GM12878 (cell line): ENCODE measurements around the gene OR8A1. TPM values are rescaled to one million over a fixed set of nuclear protein-coding genes. Genes with fewer than 3 reads are reported as not detected.

ENCODE experiments used
- ATAC-seq: fragments of 200-7000 bp; cut with Tn5 transposase; 3 replicates; pipeline ENCODE4 v1.9.1; 2020; ENCODE audit warnings: mild to moderate bottlenecking, moderate library complexity
- BruUV-seq: library from RNA; stranded (reverse); fragments of 400-500 nt; replicated peaks from 2 replicates; lab custom pipeline; 2021; lab: Mats Ljungman, UMichigan
- CTCF ChIA-PET: fragments of 300-600 bp; sonication (Branson Sonifier 250); formaldehyde crosslinking; extraction: SDS; loops from one replicate; lab custom pipeline; 2021; ENCODE audit warnings: inconsistent platforms; lab: Yijun Ruan, JAX
- POLR2A ChIA-PET: fragments of 350-600 bp; formaldehyde crosslinking; extraction: SDS; loops from one replicate; lab custom pipeline; 2021; ENCODE audit warnings: inconsistent platforms; lab: Charles Lee
- RAD21 ChIA-PET: fragments of 300-600 bp; sonication (Branson Sonifier 250); formaldehyde crosslinking; loops from one replicate; lab custom pipeline; 2023; ENCODE audit warnings: antibody characterized with exemption; ENCODE audit not compliant: unreplicated experiment; lab: Charles Lee
- SMC1A ChIA-PET: fragments of 300-600 bp; sonication (Branson Sonifier 250); formaldehyde crosslinking; loops from one replicate; lab custom pipeline; 2023; ENCODE audit not compliant: unreplicated experiment, uncharacterized antibody; lab: Charles Lee
- DNase-seq: peaks from one replicate; pipeline ENCODE4 v3.0.0-alpha.2; 2011; ENCODE audit warnings: low read depth, low spot score
- FAIRE-seq: peaks from 3 replicates; lab custom pipeline; 2011; peaks lifted over from hg19 to GRCh38; lab: Jason Lieb, UNC
- H2AFZ ChIP-seq: 2 replicates; pipeline ENCODE4 v1.6.0; 2011; ENCODE audit warnings: low read depth, low read length, control low read depth; ENCODE audit not compliant: control insufficient read depth
- H3K27ac ChIP-seq: 2 replicates; pipeline ENCODE4 v1.5.1; 2011; ENCODE audit warnings: control low read depth; ENCODE audit not compliant: control insufficient read depth, insufficient read depth
- H3K27me3 ChIP-seq, 2 experiments: replicated peaks in 1 of 2; 2 replicates each; pipeline versions ENCODE4 v1.6.0 to v1.6.1; 2011; ENCODE audit warnings: low read length in 1 of 2; ENCODE audit not compliant: control insufficient read depth in 2 of 2, insufficient read depth in 2 of 2
- H3K36me3 ChIP-seq, 2 experiments: 2 replicates each; pipeline ENCODE4 v1.5.1; 2011; ENCODE audit warnings: low read length in 1 of 2; ENCODE audit not compliant: control insufficient read depth in 2 of 2, insufficient read depth in 2 of 2
- H3K4me1 ChIP-seq: 2 replicates; pipeline ENCODE4 v1.6.1; 2011; ENCODE audit warnings: mild to moderate bottlenecking, low read length, moderate library complexity, mixed read lengths; ENCODE audit not compliant: control insufficient read depth, insufficient read depth
- H3K4me2 ChIP-seq: 2 replicates; pipeline ENCODE4 v1.6.0; 2011; ENCODE audit warnings: control low read depth; ENCODE audit not compliant: control insufficient read depth, insufficient read depth
- H3K4me3 ChIP-seq: fragments of 200-600 bp; sonication (generic); 2 replicates; pipeline ENCODE4 v1.5.1; 2016
- H3K79me2 ChIP-seq: 2 replicates; pipeline ENCODE4 v1.6.0; 2011; ENCODE audit warnings: low read length; ENCODE audit not compliant: control insufficient read depth, insufficient read depth
- H3K9ac ChIP-seq: 2 replicates; pipeline ENCODE4 v1.8.0; 2011; ENCODE audit warnings: low read length, control low read depth, mixed read lengths; ENCODE audit not compliant: control insufficient read depth, insufficient read depth
- H3K9me3 ChIP-seq: replicated peaks from 3 replicates; pipeline ENCODE4 v1.5.1; 2011; ENCODE audit warnings: mild to moderate bottlenecking, low read length; ENCODE audit not compliant: control insufficient read depth, insufficient read depth
- H4K20me1 ChIP-seq: 2 replicates; pipeline ENCODE4 v1.6.0; 2011; ENCODE audit not compliant: control insufficient read depth, insufficient read depth
- BHLHE40 ChIP-seq, 2 experiments: fragments of 450-650 bp in 1 of 2; IDR thresholded peaks; 2 replicates each; pipeline ENCODE4 v1.6.1; 2011 to 2017; ENCODE audit warnings: low read depth in 2 of 2, borderline replicate concordance in 1 of 2, improper control_type of control experiment in 1 of 2, low read length in 1 of 2, mild to moderate bottlenecking in 1 of 2
- CEBPB ChIP-seq, 2 experiments: fragments of 150-350 bp in 1 of 2; IDR thresholded peaks; 2 replicates each; pipeline ENCODE4 v1.6.1; 2012 to 2014; ENCODE audit warnings: low read depth in 2 of 2, low read length in 2 of 2, borderline replicate concordance in 1 of 2, inconsistent platforms in 1 of 2
- IRF5 ChIP-seq: fragments of 450-650 bp; IDR thresholded peaks from 2 replicates; pipeline ENCODE4 v1.6.1; 2017; ENCODE audit warnings: borderline replicate concordance
- NFYB ChIP-seq: IDR thresholded peaks from 2 replicates; pipeline ENCODE4 v1.6.1; 2011; ENCODE audit warnings: low read depth, mild to moderate bottlenecking, low read length, improper control_type of control experiment, moderate library complexity; ENCODE audit not compliant: insufficient read depth
- RB1 ChIP-seq: fragments of 450-650 bp; formaldehyde crosslinking; IDR thresholded peaks from 2 replicates; pipeline ENCODE4 v1.6.1; 2017; ENCODE audit warnings: mild to moderate bottlenecking, borderline replicate concordance
- RUNX3 ChIP-seq: IDR thresholded peaks from 2 replicates; pipeline ENCODE4 v1.6.1; 2012; ENCODE audit warnings: low read length, inconsistent platforms
- TCF7 ChIP-seq: IDR thresholded peaks from 2 replicates; pipeline ENCODE4 v1.6.1; 2014; ENCODE audit warnings: antibody characterized with exemption, borderline replicate concordance
- YBX1 ChIP-seq: fragments of 450-650 bp; IDR thresholded peaks from 2 replicates; pipeline ENCODE4 v1.6.1; 2016; ENCODE audit warnings: antibody characterized with exemption
- ZNF274 ChIP-seq: IDR thresholded peaks from one replicate; pipeline ENCODE4 v1.8.0; 2011; ENCODE audit not compliant: insufficient read length, insufficient read depth
- ZSCAN29 ChIP-seq: fragments of 450-650 bp; IDR thresholded peaks from 2 replicates; pipeline ENCODE4 v1.6.1; 2017; ENCODE audit warnings: mild to moderate bottlenecking, moderate library complexity
- WGBS: methylation state at CpG from one replicate; pipeline ENCODE4 v1.1.6; 2016; ENCODE audit warnings: low lambda C conversion rate; ENCODE audit not compliant: insufficient replicate concordance, insufficient coverage; ENCODE audit errors: missing lambda C conversion rate; 5-methylcytosine and 5-hydroxymethylcytosine counted together
- in situ Hi-C: fragments of 300-500 bp; cut with MboI; formaldehyde crosslinking; loops from 9 replicates; pipeline ENCODE4 v1.14.3; 2018; ENCODE audit warnings: mixed read lengths
- intact Hi-C: fragments of 100-400 bp; cut with micrococcal nuclease; formaldehyde crosslinking; loops from one replicate; pipeline ENCODE4 v1.14.2; 2022; ENCODE audit not compliant: unreplicated experiment
- polyA plus RNA-seq, 11 experiments: library from polyadenylated mRNA; depleted of rRNA in 4 of 11; unstranded in 6 of 11; stranded (reverse) in 5 of 11; fragments of >200 nt; fragmentation: Nextera tagmentation in 4 of 11; fragmentation: Illumina TruSeq in 1 of 11; extraction: Ambion mirVana in 4 of 11; extraction: Trizol in 1 of 11; gene quantifications; 1 replicate in 1 of 11; 2 replicates in 10 of 11; pipeline versions ENCODE4 v1.2.1 to v1.2.3, GENCODE V29; 2011 to 2016; ENCODE audit warnings: inconsistent platforms in 2 of 11, missing spikeins in 2 of 11, low read depth in 1 of 11
- total RNA-seq, 4 experiments: library from RNA; depleted of rRNA in 3 of 4; stranded (reverse); fragments of >200 nt in 3 of 4; fragmentation: Illumina TruSeq in 1 of 4; extraction: Trizol in 1 of 4; gene quantifications; 2 replicates each; pipeline versions ENCODE4 v1.2.1 to v1.2.3, GENCODE V29; 2013 to 2021
- TF ChIP-seq, protein P1 (sequence below): fragments of 450-650 bp; IDR thresholded peaks from 2 replicates; pipeline ENCODE4 v1.6.1; 2016; ENCODE audit warnings: mild to moderate bottlenecking, moderate library complexity, borderline replicate concordance
- TF ChIP-seq, protein P2 (sequence below): IDR thresholded peaks from 2 replicates; pipeline ENCODE4 v1.6.1; 2011; ENCODE audit warnings: mild to moderate bottlenecking, low read depth, low read length, moderate library complexity; ENCODE audit not compliant: insufficient replicate concordance

Gene OR8A1
- total and polyA plus RNA-seq, 10 of the 15 experiments (the other 5 are each of a cell fraction or from before 2014, with no cell fraction given) = not detected

- TF ChIP-seq, protein P1, sequence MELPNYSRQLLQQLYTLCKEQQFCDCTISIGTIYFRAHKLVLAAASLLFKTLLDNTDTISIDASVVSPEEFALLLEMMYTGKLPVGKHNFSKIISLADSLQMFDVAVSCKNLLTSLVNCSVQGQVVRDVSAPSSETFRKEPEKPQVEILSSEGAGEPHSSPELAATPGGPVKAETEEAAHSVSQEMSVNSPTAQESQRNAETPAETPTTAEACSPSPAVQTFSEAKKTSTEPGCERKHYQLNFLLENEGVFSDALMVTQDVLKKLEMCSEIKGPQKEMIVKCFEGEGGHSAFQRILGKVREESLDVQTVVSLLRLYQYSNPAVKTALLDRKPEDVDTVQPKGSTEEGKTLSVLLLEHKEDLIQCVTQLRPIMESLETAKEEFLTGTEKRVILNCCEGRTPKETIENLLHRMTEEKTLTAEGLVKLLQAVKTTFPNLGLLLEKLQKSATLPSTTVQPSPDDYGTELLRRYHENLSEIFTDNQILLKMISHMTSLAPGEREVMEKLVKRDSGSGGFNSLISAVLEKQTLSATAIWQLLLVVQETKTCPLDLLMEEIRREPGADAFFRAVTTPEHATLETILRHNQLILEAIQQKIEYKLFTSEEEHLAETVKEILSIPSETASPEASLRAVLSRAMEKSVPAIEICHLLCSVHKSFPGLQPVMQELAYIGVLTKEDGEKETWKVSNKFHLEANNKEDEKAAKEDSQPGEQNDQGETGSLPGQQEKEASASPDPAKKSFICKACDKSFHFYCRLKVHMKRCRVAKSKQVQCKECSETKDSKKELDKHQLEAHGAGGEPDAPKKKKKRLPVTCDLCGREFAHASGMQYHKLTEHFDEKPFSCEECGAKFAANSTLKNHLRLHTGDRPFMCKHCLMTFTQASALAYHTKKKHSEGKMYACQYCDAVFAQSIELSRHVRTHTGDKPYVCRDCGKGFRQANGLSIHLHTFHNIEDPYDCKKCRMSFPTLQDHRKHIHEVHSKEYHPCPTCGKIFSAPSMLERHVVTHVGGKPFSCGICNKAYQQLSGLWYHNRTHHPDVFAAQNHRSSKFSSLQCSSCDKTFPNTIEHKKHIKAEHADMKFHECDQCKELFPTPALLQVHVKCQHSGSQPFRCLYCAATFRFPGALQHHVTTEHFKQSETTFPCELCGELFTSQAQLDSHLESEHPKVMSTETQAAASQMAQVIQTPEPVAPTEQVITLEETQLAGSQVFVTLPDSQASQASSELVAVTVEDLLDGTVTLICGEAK = no peak
- TF ChIP-seq ZSCAN29 = no peak
These were observed 28.6 kb upstream of the OR8A1 start (continued) for GRCh38 chr11:124541204-124541603.

DNA sequence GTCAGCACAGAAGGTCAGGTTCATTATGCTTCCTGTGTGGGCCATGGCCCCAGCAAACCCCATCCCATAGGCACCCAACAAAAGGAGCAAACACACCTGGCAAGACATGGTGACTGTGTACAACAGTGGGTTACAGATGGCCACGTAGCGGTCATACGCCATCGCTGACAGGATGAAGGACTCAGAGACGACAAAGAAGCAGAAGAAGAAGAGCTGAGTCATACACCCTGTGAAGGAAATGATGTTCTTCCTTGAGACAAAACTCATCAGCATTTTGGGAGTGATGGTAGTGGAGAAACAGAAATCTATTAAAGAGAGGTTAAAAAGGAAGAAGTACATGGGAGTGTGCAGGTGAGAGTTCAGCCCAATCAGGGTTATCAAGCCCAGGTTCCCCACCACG lies 26.7 kb upstream of the OR8A1 start:
- H3K36me3 ChIP-seq = no peaks in the 10 kb centered on the region
- H3K4me2 ChIP-seq = no peak overlapping the region
- POLR2A ChIA-PET = no interaction called here
- H3K4me1 ChIP-seq = no peaks in the 10 kb centered on the region
- SMC1A ChIA-PET = no interaction called here
- H3K27ac ChIP-seq = no peak overlapping the region
- 61% methylated on average over 6 of the region's 6 CpGs for WGBS
- ATAC-seq = no peak
- no peak for FAIRE-seq
- H3K9ac ChIP-seq = no peak overlapping the region
- intact Hi-C loops = no loop called here
- no peaks in the 10 kb centered on the region for H3K9me3 ChIP-seq
- H3K79me2 ChIP-seq = no peaks in the 10 kb centered on the region
- no peaks in the 10 kb centered on the region for H4K20me1 ChIP-seq
- RAD21 ChIA-PET = no interaction called here
- no peaks in the 10 kb centered on the region for H3K27me3 ChIP-seq
- CTCF ChIA-PET = no interaction called here
- BruUV-seq = no TSS peak
- no peak overlapping the region for H3K4me3 ChIP-seq
- DNase-seq = no peak
- in situ Hi-C loops = no loop called here
- H2AFZ ChIP-seq = no peak overlapping the region
- TF ChIP-seq RB1 = no peak
- TF ChIP-seq CEBPB (IDR thresholded peaks at IDR 0.05; ENCODE audit: borderline replicate concordance in 1 of 2, low read depth in 2 of 2, low read length in 2 of 2) = no peak
- TF ChIP-seq, protein P2, sequence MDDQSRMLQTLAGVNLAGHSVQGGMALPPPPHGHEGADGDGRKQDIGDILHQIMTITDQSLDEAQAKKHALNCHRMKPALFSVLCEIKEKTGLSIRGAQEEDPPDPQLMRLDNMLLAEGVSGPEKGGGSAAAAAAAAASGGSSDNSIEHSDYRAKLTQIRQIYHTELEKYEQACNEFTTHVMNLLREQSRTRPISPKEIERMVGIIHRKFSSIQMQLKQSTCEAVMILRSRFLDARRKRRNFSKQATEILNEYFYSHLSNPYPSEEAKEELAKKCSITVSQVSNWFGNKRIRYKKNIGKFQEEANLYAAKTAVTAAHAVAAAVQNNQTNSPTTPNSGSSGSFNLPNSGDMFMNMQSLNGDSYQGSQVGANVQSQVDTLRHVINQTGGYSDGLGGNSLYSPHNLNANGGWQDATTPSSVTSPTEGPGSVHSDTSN = no peak
- TF ChIP-seq NFYB = no peak
- TF ChIP-seq BHLHE40 (IDR thresholded peaks at IDR 0.05; ENCODE audit: borderline replicate concordance in 1 of 2, low read depth in 2 of 2, low read length in 1 of 2) = no peak
- TF ChIP-seq TCF7 = no peak
- no peak for TF ChIP-seq RUNX3
- no peak for TF ChIP-seq ZNF274
- no peak for TF ChIP-seq IRF5
- no peak for TF ChIP-seq YBX1
